Loucy (cell line): Measurements from ENCODE around the gene BCAS3.
"Not testable (repeated sequence)": the region's sequence is repeated elsewhere in the genome, so short reads cannot be mapped to it uniquely, and the experiment has no call there.

Source experiments
- H2AFZ ChIP-seq: fragments of 200-600 bp; sonication (generic); 2 replicates; pipeline ENCODE4 v1.6.0; 2016; ENCODE audit warnings: antibody characterized with exemption, mild to moderate bottlenecking, low read length, moderate library complexity
- H3F3A ChIP-seq: fragments of 200-600 bp; 2 replicates; pipeline ENCODE4 v1.6.0; 2016; ENCODE audit warnings: antibody characterized with exemption, low read depth, mild to moderate bottlenecking
- H3K27me3 ChIP-seq: fragments of 200-600 bp; sonication (generic); 2 replicates; pipeline ENCODE4 v1.6.1; 2014; ENCODE audit warnings: low read length, mild to moderate bottlenecking; ENCODE audit not compliant: insufficient read depth, poor library complexity, severe bottlenecking
- H3K36me3 ChIP-seq: fragments of 200-600 bp; sonication (generic); 2 replicates; pipeline ENCODE4 v1.6.1; 2016; ENCODE audit warnings: low read length; ENCODE audit not compliant: insufficient read depth
- H3K4me1 ChIP-seq: fragments of 200-600 bp; sonication (generic); 2 replicates; pipeline ENCODE4 v1.5.1; 2014; ENCODE audit warnings: low read length, mild to moderate bottlenecking; ENCODE audit not compliant: insufficient read depth, poor library complexity, severe bottlenecking
- H3K4me2 ChIP-seq: fragments of 200-600 bp; sonication (generic); 2 replicates; pipeline ENCODE4 v1.6.0; 2014; ENCODE audit warnings: antibody characterized with exemption, low read length, low read depth, mild to moderate bottlenecking; ENCODE audit not compliant: poor library complexity, severe bottlenecking
- H3K4me3 ChIP-seq: fragments of 200-600 bp; sonication (generic); 2 replicates; pipeline ENCODE4 v1.5.1; 2014; ENCODE audit warnings: low read length, mild to moderate bottlenecking, mixed read lengths; ENCODE audit not compliant: poor library complexity, severe bottlenecking
- H3K79me2 ChIP-seq: fragments of 200-600 bp; sonication (generic); 2 replicates; pipeline ENCODE4 v1.6.1; 2014; ENCODE audit warnings: low read length; ENCODE audit not compliant: insufficient read depth
- H3K9ac ChIP-seq: fragments of 200-600 bp; sonication (generic); 2 replicates; pipeline ENCODE4 v1.6.0; 2014; ENCODE audit warnings: mild to moderate bottlenecking, low read depth, low read length, moderate library complexity; ENCODE audit not compliant: poor library complexity, severe bottlenecking
- H3K9me2 ChIP-seq: fragments of 200-600 bp; sonication (generic); replicated peaks from 2 replicates; pipeline ENCODE4 v1.6.1; 2016; ENCODE audit warnings: low read depth, low read length, mixed read lengths
- H3K9me3 ChIP-seq: fragments of 200-600 bp; sonication (generic); 2 replicates; pipeline ENCODE4 v1.6.1; 2014; ENCODE audit warnings: mild to moderate bottlenecking, antibody characterized with exemption, low read length, low read depth; ENCODE audit not compliant: insufficient read depth
- H4K20me1 ChIP-seq: fragments of 200-600 bp; sonication (generic); 2 replicates; pipeline ENCODE4 v1.6.0; 2014; ENCODE audit warnings: antibody characterized with exemption, low read length, mild to moderate bottlenecking; ENCODE audit not compliant: insufficient read depth, poor library complexity, severe bottlenecking
- CTCF ChIP-seq: fragments of 200-600 bp; sonication (generic); conservative IDR thresholded peaks from 2 replicates; pipeline ENCODE4 v1.5.1; 2014; ENCODE audit warnings: mild to moderate bottlenecking, antibody characterized with exemption, low read length
- EZH2phosphoT487 ChIP-seq: fragments of 200-600 bp; IDR thresholded peaks from 2 replicates; pipeline ENCODE4 v1.6.1; 2018; ENCODE audit warnings: antibody characterized with exemption, mild to moderate bottlenecking, moderate library complexity, borderline replicate concordance

The BCAS3 gene

GRCh38 chr17:60754057-60754604, 76.5 kb downstream of the BCAS3 start:
- Histone ChIP-seq H3K4me2 (no peak overlapping the region), H3F3A (no peaks in the 10 kb centered on the region), H3K27me3 (no peaks in the 10 kb centered on the region), H3K4me3 (no peak overlapping the region), H3K4me1 (no peaks in the 10 kb centered on the region), H3K9ac (no peak overlapping the region), H3K36me3 (no peaks in the 10 kb centered on the region), H4K20me1 (no peaks in the 10 kb centered on the region), H3K9me3 (peaks cover 5% of the 10 kb centered on the region), H3K79me2 (no peaks in the 10 kb centered on the region), H2AFZ (no peak overlapping the region), H3K9me2 (no peaks in the 10 kb centered on the region)
- TF ChIP-seq EZH2phosphoT487 = no peak
- TF ChIP-seq CTCF = no peak

- H3K36me3 ChIP-seq, H3K9me3 ChIP-seq, H3K4me2 ChIP-seq, H2AFZ ChIP-seq, H3F3A ChIP-seq, H4K20me1 ChIP-seq, H3K4me3 ChIP-seq, H3K9me2 ChIP-seq, H3K9ac ChIP-seq, H3K4me1 ChIP-seq, H3K79me2 ChIP-seq, H3K27me3 ChIP-seq: not testable (repeated sequence)
Measured at GRCh38 chr17:60756798-60757197, 79.1 kb downstream of the BCAS3 start.

GRCh38 chr17:60757437-60757836, 79.8 kb downstream of the BCAS3 start:
- no peaks in the 10 kb centered on the region for H3K9me2 ChIP-seq
- no peaks in the 10 kb centered on the region for H3F3A ChIP-seq
- TF ChIP-seq CTCF (no peak), EZH2phosphoT487 (no peak)
- no peaks in the 10 kb centered on the region for H3K4me1 ChIP-seq
- no peaks in the 10 kb centered on the region for H3K27me3 ChIP-seq
- 0 out of 2 replicates have a peak, but pooled peaks cover 2% of the 10 kb centered on the region for H3K9me3 ChIP-seq
- no peaks in the 10 kb centered on the region for H4K20me1 ChIP-seq
- no peaks in the 10 kb centered on the region for H3K36me3 ChIP-seq
- no peak overlapping the region for H3K4me3 ChIP-seq
- H3K79me2 ChIP-seq = no peaks in the 10 kb centered on the region
- H3K9ac ChIP-seq = no peak overlapping the region
- no peak overlapping the region for H3K4me2 ChIP-seq
- H2AFZ ChIP-seq = no peak overlapping the region

- TF ChIP-seq EZH2phosphoT487 (no peak), CTCF (no peak)
- Histone ChIP-seq H3K4me1 (no peaks in the 10 kb centered on the region), H3K4me3 (no peak overlapping the region)
Measured at GRCh38 chr17:60759756-60760155, 82.1 kb downstream of the BCAS3 start.

GRCh38 chr17:60761301-60761700, 83.7 kb downstream of the BCAS3 start:
- H3K36me3 ChIP-seq, H3K27me3 ChIP-seq, H3K9ac ChIP-seq, H3F3A ChIP-seq, H3K9me3 ChIP-seq, H3K4me1 ChIP-seq, H3K9me2 ChIP-seq, H3K4me3 ChIP-seq, H2AFZ ChIP-seq, H3K4me2 ChIP-seq, H4K20me1 ChIP-seq, H3K79me2 ChIP-seq: not testable (repeated sequence)

More at GRCh38 chr17:60759756-60760155, 82.1 kb downstream of the BCAS3 start:
- no peak overlapping the region for H3K9ac ChIP-seq
- no peaks in the 10 kb centered on the region for H3K27me3 ChIP-seq
- no peaks in the 10 kb centered on the region for H3F3A ChIP-seq
- no peak overlapping the region for H3K4me2 ChIP-seq
- H3K9me2 ChIP-seq = no peaks in the 10 kb centered on the region
- no peaks in the 10 kb centered on the region for H4K20me1 ChIP-seq
- no peak overlapping the region for H2AFZ ChIP-seq
- no peaks in the 10 kb centered on the region for H3K79me2 ChIP-seq
- H3K9me3 ChIP-seq = 0 out of 2 replicates have a peak, but pooled peaks cover 2% of the 10 kb centered on the region
- no peaks in the 10 kb centered on the region for H3K36me3 ChIP-seq
